SU-DHL-6 (cell line): ENCODE measurements around the gene DCLK3.

Experiments
- H2AFZ ChIP-seq: fragments of 200-600 bp; sonication (generic); 2 replicates; pipeline ENCODE4 v1.6.1; 2014; ENCODE audit warnings: low read depth, mild to moderate bottlenecking, moderate library complexity, mixed read lengths, antibody characterized with exemption, low read length; ENCODE audit not compliant: severe bottlenecking
- H3F3A ChIP-seq: fragments of 200-600 bp; shearing (Covaris generic); 2 replicates; pipeline ENCODE4 v1.6.0; 2016; ENCODE audit warnings: antibody characterized with exemption, mild to moderate bottlenecking; ENCODE audit not compliant: insufficient read depth
- H3K27ac ChIP-seq: fragments of 200-600 bp; sonication (generic); 2 replicates; pipeline ENCODE4 v1.5.1; 2016; ENCODE audit warnings: low read depth, mild to moderate bottlenecking, low read length, moderate library complexity, mixed read lengths
- H3K27me3 ChIP-seq: fragments of 200-600 bp; sonication (generic), shearing (Covaris generic); 2 replicates; pipeline ENCODE4 v1.6.0; 2014; ENCODE audit warnings: mild to moderate bottlenecking, low read length
- H3K36me3 ChIP-seq: fragments of 200-600 bp; sonication (generic); 2 replicates; pipeline ENCODE4 v1.6.1; 2014; ENCODE audit warnings: mild to moderate bottlenecking, low read length, mixed read lengths
- H3K4me2 ChIP-seq: fragments of 300-600, 200-600 bp; shearing (Covaris generic), sonication (generic); 2 replicates; pipeline ENCODE4 v1.6.0; 2014; ENCODE audit warnings: low read length, low read depth, mild to moderate bottlenecking; ENCODE audit not compliant: poor library complexity, severe bottlenecking
- H3K4me3 ChIP-seq: fragments of 200-600 bp; sonication (generic); 2 replicates; pipeline ENCODE4 v1.5.1; 2014; ENCODE audit warnings: antibody characterized with exemption, low read length, mild to moderate bottlenecking, mixed read lengths; ENCODE audit not compliant: insufficient read depth, poor library complexity, severe bottlenecking
- H3K79me2 ChIP-seq: fragments of 200-600 bp; sonication (generic); 2 replicates; pipeline ENCODE4 v1.6.1; 2014; ENCODE audit warnings: mild to moderate bottlenecking, low read length, moderate library complexity; ENCODE audit not compliant: insufficient read depth
- H3K9ac ChIP-seq: fragments of 200-600 bp; sonication (generic); 2 replicates; pipeline ENCODE4 v1.7.0; 2014; ENCODE audit warnings: mild to moderate bottlenecking, low read length
- H3K9me2 ChIP-seq: fragments of 200-600 bp; sonication (generic); replicated peaks from 2 replicates; pipeline ENCODE4 v1.6.1; 2014; ENCODE audit warnings: low read length; ENCODE audit not compliant: insufficient read depth
- H3K9me3 ChIP-seq: fragments of 200-600 bp; sonication (generic); 2 replicates; pipeline ENCODE4 v1.6.1; 2014; ENCODE audit warnings: low read length, mixed read lengths; ENCODE audit not compliant: insufficient read depth
- H4K20me1 ChIP-seq: fragments of 200-600 bp; sonication (generic); 2 replicates; pipeline ENCODE4 v1.6.1; 2014; ENCODE audit warnings: low read depth, mild to moderate bottlenecking, antibody characterized with exemption, low read length, moderate library complexity, mixed read lengths
- CTCF ChIP-seq: fragments of 200-600 bp; sonication (generic); IDR thresholded peaks from one replicate; pipeline ENCODE4 v1.5.1; 2017; ENCODE audit warnings: antibody characterized with exemption, mild to moderate bottlenecking, low read length, moderate library complexity; ENCODE audit not compliant: insufficient read depth, poor library complexity, severe bottlenecking
- EZH2phosphoT487 ChIP-seq: fragments of 200-600 bp; sonication (generic), shearing (Covaris generic); conservative IDR thresholded peaks from 2 replicates; pipeline ENCODE4 v1.6.1; 2018; ENCODE audit warnings: mild to moderate bottlenecking, antibody characterized with exemption, low read length, moderate library complexity, mixed read lengths

Gene DCLK3

GRCh38 chr3:36713904-36714303, 50.4 kb downstream of the DCLK3 start:
- Histone ChIP-seq H3K4me3 (no peak overlapping the region), H3K9me2 (no peaks in the 10 kb centered on the region), H3K36me3 (no peaks in the 10 kb centered on the region), H3K27me3 (no peaks in the 10 kb centered on the region), H3K4me2 (no peak overlapping the region), H3K9me3 (no peaks in the 10 kb centered on the region), H2AFZ (no peak overlapping the region), H3K9ac (no peak overlapping the region), H3K27ac (no peak overlapping the region), H4K20me1 (no peaks in the 10 kb centered on the region), H3K79me2 (no peaks in the 10 kb centered on the region), H3F3A (no peaks in the 10 kb centered on the region)
- TF ChIP-seq CTCF, result no peak
- TF ChIP-seq EZH2phosphoT487, result no peak

GRCh38 chr3:36710606-36711005, 53.7 kb downstream of the DCLK3 start:
- H3K4me2 ChIP-seq, result no peak overlapping the region
- no peaks in the 10 kb centered on the region for H3K27me3 ChIP-seq
- TF ChIP-seq EZH2phosphoT487 (no peak), CTCF (no peak)
- no peaks in the 10 kb centered on the region for H3K79me2 ChIP-seq
- H3K4me3 ChIP-seq, result no peak overlapping the region
- H3K9me2 ChIP-seq, result no peaks in the 10 kb centered on the region
- H4K20me1 ChIP-seq, result no peaks in the 10 kb centered on the region
- no peaks in the 10 kb centered on the region for H3F3A ChIP-seq
- no peak overlapping the region for H2AFZ ChIP-seq
- no peak overlapping the region for H3K27ac ChIP-seq
- no peak overlapping the region for H3K9ac ChIP-seq
- H3K36me3 ChIP-seq, result no peaks in the 10 kb centered on the region
- H3K9me3 ChIP-seq, result no peaks in the 10 kb centered on the region

- no peaks in the 10 kb centered on the region for H3F3A ChIP-seq
- H2AFZ ChIP-seq, result no peak overlapping the region
- H3K79me2 ChIP-seq, result no peaks in the 10 kb centered on the region
- no peak overlapping the region for H3K9ac ChIP-seq
- H3K9me3 ChIP-seq, result no peaks in the 10 kb centered on the region
- H3K27ac ChIP-seq, result no peak overlapping the region
- H3K4me3 ChIP-seq, result no peak overlapping the region
- no peaks in the 10 kb centered on the region for H3K9me2 ChIP-seq
- H4K20me1 ChIP-seq, result no peaks in the 10 kb centered on the region
- H3K4me2 ChIP-seq, result no peak overlapping the region
- TF ChIP-seq CTCF (no peak), EZH2phosphoT487 (no peak)
- no peaks in the 10 kb centered on the region for H3K27me3 ChIP-seq
- no peaks in the 10 kb centered on the region for H3K36me3 ChIP-seq
These were observed 54.5 kb downstream of the DCLK3 start for GRCh38 chr3:36709826-36710365.
